Left ventricle myocardium superior (tissue), 1 donor: ENCODE results near the gene KIFC3. TPM values are rescaled to one million over a fixed set of nuclear protein-coding genes. Genes with fewer than 3 reads are reported as not detected.
"Not testable (repeated sequence)": the region's sequence is repeated elsewhere in the genome, so short reads cannot be mapped to it uniquely, and the experiment has no call there.

ENCODE experiments used
- ATAC-seq: fragments of 200-7000 bp; cut with Tn5 transposase; one replicate; pipeline ENCODE4 v1.9.1; 2020; ENCODE audit warnings: mild to moderate bottlenecking, moderate library complexity
- DNase-seq: peaks from one replicate; pipeline ENCODE4 v3.0.0-alpha.2; 2020
- intact Hi-C: fragments of 100-400 bp; cut with micrococcal nuclease; formaldehyde crosslinking; loops from one replicate; pipeline ENCODE4 v1.11.0; 2022
- long read RNA-seq: library from polyadenylated mRNA; unstranded; transcript quantifications from one replicate; pipeline ENCODE4 v2.0.0, GENCODE V29; 2021
- total RNA-seq: library from RNA; stranded (reverse); fragmentation: NEBNext Ultra II Directional; extraction: Animal tissue kit (Norgen Biotek cat#: 25700); gene quantifications from one replicate; pipeline ENCODE4 v1.2.1, GENCODE V29; 2021
- donor health status: DM: no; HTN: yes; CAD: no; lungs with severe emphysema.

The KIFC3 gene
- 52.6 TPM for total RNA-seq
- long read RNA-seq, transcript KIFC3-203 (20 exons, 3,379 nt) = major isoform, 132 of 305 reads
- long read RNA-seq, partial matches to known transcripts = 99 of 305 reads
- long read RNA-seq, other reads (novel, unspliced or antisense) = 72 of 305 reads

GRCh38 chr16:57802341-57803133, at the start of gene KIFC3:
KIFC3 (minus strand) TSS chr16:57802491; CDS start chr16:57798243, 4,248 bp downstream.
- ATAC-seq = peak; percentile 46
- intact Hi-C loops = no loop called here

GRCh38 chr16:57848181-57848580, 45.9 kb upstream of the KIFC3 start:
- DNase-seq = no peak
- no peak for ATAC-seq
- intact Hi-C loops = no loop called here

More at GRCh38 chr16:57802341-57803133, at the start of gene KIFC3:
- DNase-seq = peak; percentile 92

GRCh38 chr16:57846931-57847330, 44.6 kb upstream of the KIFC3 start:
- intact Hi-C loops, DNase-seq, ATAC-seq: not testable (repeated sequence)

- no peak for DNase-seq
- ATAC-seq = no peak
- intact Hi-C loops = no loop called here
These were observed 43.9 kb upstream of the KIFC3 start for GRCh38 chr16:57846078-57846697.

- DNase-seq (no peak), ATAC-seq (no peak)
- intact Hi-C loops = no loop called here
These were observed 42.8 kb upstream of the KIFC3 start for GRCh38 chr16:57845115-57845514.

- ATAC-seq (no peak), DNase-seq (no peak)
- intact Hi-C loops = no loop called here
These were observed 42.2 kb upstream of the KIFC3 start for GRCh38 chr16:57844416-57845030.

GRCh38 chr16:57843400-57843799, 41.1 kb upstream of the KIFC3 start:
- DNase-seq = no peak
- ATAC-seq = no peak
- intact Hi-C loops = no loop called here

GRCh38 chr16:57842601-57843000, 40.3 kb upstream of the KIFC3 start:
- ATAC-seq = no peak
- intact Hi-C loops = no loop called here
- no peak for DNase-seq

GRCh38 chr16:57840833-57841232, 38.5 kb upstream of the KIFC3 start:
- ATAC-seq (no peak), DNase-seq (no peak)
- intact Hi-C loops = no loop called here

GRCh38 chr16:57838161-57838560, 35.9 kb upstream of the KIFC3 start:
- intact Hi-C loops = no loop called here
- DNase-seq (no peak), ATAC-seq (no peak)

- no peak for DNase-seq
- intact Hi-C loops = no loop called here
- ATAC-seq = no peak
These were observed 35.2 kb upstream of the KIFC3 start for GRCh38 chr16:57837305-57838125.

GRCh38 chr16:57835439-57835838, 33.1 kb upstream of the KIFC3 start:
- DNase-seq, ATAC-seq, intact Hi-C loops: not testable (repeated sequence)

- intact Hi-C loops = no loop called here
- no peak for ATAC-seq
- no peak for DNase-seq
These were observed 32.6 kb upstream of the KIFC3 start for GRCh38 chr16:57834936-57835335.

GRCh38 chr16:57830890-57831484, 28.7 kb upstream of the KIFC3 start:
- ATAC-seq (no peak), DNase-seq (no peak)
- intact Hi-C loops = no loop called here

- intact Hi-C loops = no loop called here
- DNase-seq = no peak
- no peak for ATAC-seq
These were observed 27.7 kb upstream of the KIFC3 start for GRCh38 chr16:57829969-57830360.

- no peak for ATAC-seq
- DNase-seq = no peak
- intact Hi-C loops = no loop called here
These were observed 26.2 kb upstream of the KIFC3 start for GRCh38 chr16:57828272-57829161.

GRCh38 chr16:57826706-57827625, 24.7 kb upstream of the KIFC3 start:
- intact Hi-C loops = no loop called here
- ATAC-seq (peak; percentile 68), DNase-seq (peak; percentile 73)
